Gastroesophageal sphincter (tissue), 4 donors: ENCODE measurements around the gene ARHGEF11. TPM values are rescaled to one million over a fixed set of nuclear protein-coding genes. Genes with fewer than 3 reads are reported as not detected.

Source experiments
- ATAC-seq: fragments of 150-250 bp; one replicate; pipeline ENCODE4 v1.9.1; 2016; ENCODE audit warnings: mild to moderate bottlenecking, moderate library complexity
- H3K27ac ChIP-seq, 4 donors: fragments of 200-600 bp; sonication (generic) in 3 of 4; 1 replicate in 3 of 4; 2 replicates in 1 of 4; pipeline ENCODE4 v1.5.1; 2016 to 2019
- H3K27me3 ChIP-seq: fragments of 200-600 bp; sonication (generic); one replicate; pipeline ENCODE4 v1.5.1; 2019
- H3K36me3 ChIP-seq, 2 donors: fragments of 200-600 bp; sonication (generic); one replicate each; pipeline ENCODE4 v1.5.1; 2019; ENCODE audit warnings: control low read depth in 1 of 2
- H3K4me1 ChIP-seq, 3 donors: fragments of 200-600 bp; sonication (generic); 1 replicate in 2 of 3; 2 replicates in 1 of 3; pipeline ENCODE4 v1.5.1; 2016 to 2019; ENCODE audit warnings: control low read depth in 2 of 3
- H3K4me3 ChIP-seq, 2 donors: fragments of 200-600 bp; sonication (generic); one replicate each; pipeline ENCODE4 v1.5.1; 2019; ENCODE audit warnings: mild to moderate bottlenecking in 1 of 2, moderate library complexity in 1 of 2
- H3K9me3 ChIP-seq, 3 donors: fragments of 200-600 bp; sonication (generic); one replicate each; pipeline ENCODE4 v1.5.1; 2017 to 2019; ENCODE audit warnings: control low read depth in 2 of 3
- EP300 ChIP-seq: sonication (generic); formaldehyde crosslinking; IDR thresholded peaks from one replicate; pipeline ENCODE4 v1.6.1; 2017; ENCODE audit warnings: antibody characterized with exemption, mild to moderate bottlenecking
- POLR2A ChIP-seq, 2 donors: fragments of 450-650 bp; IDR thresholded peaks; one replicate each; pipeline ENCODE4 v1.6.1; 2017; ENCODE audit warnings: antibody characterized with exemption in 2 of 2, mild to moderate bottlenecking in 2 of 2, moderate library complexity in 1 of 2
- POLR2AphosphoS5 ChIP-seq: sonication (generic); formaldehyde crosslinking; IDR thresholded peaks from one replicate; pipeline ENCODE4 v1.6.1; 2017; ENCODE audit warnings: antibody characterized with exemption
- WGBS, 2 donors: methylation state at CpG; one replicate each; pipeline ENCODE4 v1.1.5; 2018; ENCODE audit warnings: low coverage in 1 of 2; 5-methylcytosine and 5-hydroxymethylcytosine counted together
- total RNA-seq, 4 donors: library from RNA; depleted of rRNA; stranded (reverse); fragments of >200 nt; gene quantifications; one replicate each; pipeline ENCODE4 v1.1.0, GENCODE V29; 2016
- TF ChIP-seq, protein P1 (sequence below), 4 experiments: fragments of 200-600 bp in 2 of 4; fragments of 450-650 bp in 2 of 4; sonication (generic) in 1 of 4; IDR thresholded peaks; one replicate each; pipeline ENCODE4 v1.5.1; 2017 to 2019; ENCODE audit warnings: antibody characterized with exemption in 4 of 4, mild to moderate bottlenecking in 2 of 4, moderate library complexity in 2 of 4

The ARHGEF11 gene
- total RNA-seq, 4 donors from 2014 or later: 28.5 to 51.7 (median 37.3) TPM

DNA sequence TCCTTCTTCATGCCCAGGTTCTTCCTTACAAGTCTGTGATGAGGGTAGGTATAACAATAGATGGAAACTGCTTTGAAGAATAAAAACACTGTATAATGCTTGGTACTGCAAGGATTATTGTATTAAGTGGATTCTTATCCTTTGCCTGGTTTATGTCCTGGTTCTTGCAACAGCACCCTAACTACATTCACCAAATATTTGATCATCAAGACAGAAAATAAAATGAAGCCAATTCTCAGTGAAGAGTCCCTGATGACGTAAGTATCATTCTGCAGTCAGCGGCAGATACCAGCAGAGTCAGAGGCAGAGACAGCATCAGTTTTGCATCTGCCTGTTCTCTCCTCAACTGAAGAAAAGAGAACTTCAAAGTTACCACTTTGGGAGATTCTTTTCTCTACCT is 19.7 kb downstream of the ARHGEF11 start:
- TF ChIP-seq, protein P1, sequence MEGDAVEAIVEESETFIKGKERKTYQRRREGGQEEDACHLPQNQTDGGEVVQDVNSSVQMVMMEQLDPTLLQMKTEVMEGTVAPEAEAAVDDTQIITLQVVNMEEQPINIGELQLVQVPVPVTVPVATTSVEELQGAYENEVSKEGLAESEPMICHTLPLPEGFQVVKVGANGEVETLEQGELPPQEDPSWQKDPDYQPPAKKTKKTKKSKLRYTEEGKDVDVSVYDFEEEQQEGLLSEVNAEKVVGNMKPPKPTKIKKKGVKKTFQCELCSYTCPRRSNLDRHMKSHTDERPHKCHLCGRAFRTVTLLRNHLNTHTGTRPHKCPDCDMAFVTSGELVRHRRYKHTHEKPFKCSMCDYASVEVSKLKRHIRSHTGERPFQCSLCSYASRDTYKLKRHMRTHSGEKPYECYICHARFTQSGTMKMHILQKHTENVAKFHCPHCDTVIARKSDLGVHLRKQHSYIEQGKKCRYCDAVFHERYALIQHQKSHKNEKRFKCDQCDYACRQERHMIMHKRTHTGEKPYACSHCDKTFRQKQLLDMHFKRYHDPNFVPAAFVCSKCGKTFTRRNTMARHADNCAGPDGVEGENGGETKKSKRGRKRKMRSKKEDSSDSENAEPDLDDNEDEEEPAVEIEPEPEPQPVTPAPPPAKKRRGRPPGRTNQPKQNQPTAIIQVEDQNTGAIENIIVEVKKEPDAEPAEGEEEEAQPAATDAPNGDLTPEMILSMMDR (IDR thresholded peaks at IDR 0.05): no peak
- no peak for TF ChIP-seq EP300
- no peak for TF ChIP-seq POLR2A (IDR thresholded peaks at IDR 0.05)
- no peak for TF ChIP-seq POLR2AphosphoS5
- Histone ChIP-seq H3K27ac (peak overlapping the region in 2 of 4 donors; percentile 25 to 57), H3K9me3 (peaks cover 0 to 16% (median 0%) of the 10 kb centered on the region in 3 donors), H3K27me3 (no peaks in the 10 kb centered on the region), H3K36me3 (no peaks in the 10 kb centered on the region), H3K4me1 (peaks cover 6 to 24% (median 7%) of the 10 kb centered on the region in 3 donors), H3K4me3 (no peak overlapping the region)
- WGBS, 2 donors: 19 to 38% methylated on average over 2 of the region's 2 CpGs
- ATAC-seq: peak; percentile 86

DNA sequence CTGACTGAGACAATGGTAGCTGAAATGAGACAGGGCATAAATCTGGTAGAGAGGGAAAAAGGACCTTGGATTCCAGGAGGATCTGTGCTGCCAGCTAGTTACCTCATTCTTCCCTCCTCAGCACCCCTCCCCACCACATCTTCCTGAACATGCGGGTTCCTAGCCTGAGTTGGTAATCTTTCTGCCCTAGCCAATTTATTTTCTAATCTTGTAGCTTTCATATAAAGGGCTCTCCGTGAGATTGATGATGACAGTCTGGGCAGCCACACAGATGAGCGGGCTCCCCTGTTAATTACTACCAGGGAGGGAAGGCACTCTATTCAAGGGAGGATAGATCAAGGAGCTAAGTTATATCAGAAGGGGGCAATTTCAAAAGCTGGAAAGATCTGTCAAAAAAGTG is 20.2 kb downstream of the ARHGEF11 start:
- Histone ChIP-seq H3K9me3 (peaks cover 0 to 18% (median 0%) of the 10 kb centered on the region in 3 donors), H3K27me3 (no peaks in the 10 kb centered on the region), H3K4me1 (peaks cover 6 to 24% (median 7%) of the 10 kb centered on the region in 3 donors), H3K36me3 (no peaks in the 10 kb centered on the region), H3K27ac (peak overlapping the region in 2 of 4 donors; percentile 25 to 48), H3K4me3 (no peak overlapping the region)
- ATAC-seq: peak; percentile 25
- no peak for TF ChIP-seq POLR2A (IDR thresholded peaks at IDR 0.05)
- TF ChIP-seq, protein P1 (IDR thresholded peaks at IDR 0.05): no peak
- TF ChIP-seq EP300: no peak
- no peak for TF ChIP-seq POLR2AphosphoS5
- WGBS, 2 donors: 18% methylated on average over 3 of the region's 3 CpGs; no CpG with 5 or more reads in 1 of the 2 donors

DNA sequence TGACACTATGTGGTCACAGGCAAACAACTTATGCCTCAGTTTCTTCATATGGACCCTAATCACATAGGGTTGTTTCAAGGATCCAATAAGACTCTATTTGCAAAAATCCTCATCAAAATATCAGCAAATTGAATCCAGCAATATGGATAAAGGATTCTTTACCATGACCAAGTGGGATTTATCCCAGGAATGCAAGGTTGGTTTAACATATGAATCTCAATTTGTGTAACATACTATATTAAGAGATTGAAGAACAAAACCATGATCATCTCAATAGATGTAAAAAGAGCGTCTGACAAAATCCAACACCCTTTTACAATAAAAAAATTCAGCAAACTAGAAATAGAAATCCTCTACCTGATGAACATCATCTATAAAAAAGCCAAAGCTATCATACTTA is 23.9 kb downstream of the ARHGEF11 start:
- TF ChIP-seq POLR2AphosphoS5 (no peak), POLR2A (IDR thresholded peaks at IDR 0.05) (no peak), EP300 (no peak)
- TF ChIP-seq, protein P1 (IDR thresholded peaks at IDR 0.05): no peak
- Histone ChIP-seq H3K4me1 (peaks cover 6 to 18% (median 7%) of the 10 kb centered on the region in 3 donors), H3K9me3 (peaks cover 0 to 18% (median 0%) of the 10 kb centered on the region in 3 donors), H3K36me3 (no peaks in the 10 kb centered on the region), H3K27me3 (no peaks in the 10 kb centered on the region), H3K27ac (no peak overlapping the region), H3K4me3 (no peak overlapping the region)
- ATAC-seq: no peak
- WGBS, 2 donors: 100% methylated on average over 1 of the region's 1 CpG

DNA sequence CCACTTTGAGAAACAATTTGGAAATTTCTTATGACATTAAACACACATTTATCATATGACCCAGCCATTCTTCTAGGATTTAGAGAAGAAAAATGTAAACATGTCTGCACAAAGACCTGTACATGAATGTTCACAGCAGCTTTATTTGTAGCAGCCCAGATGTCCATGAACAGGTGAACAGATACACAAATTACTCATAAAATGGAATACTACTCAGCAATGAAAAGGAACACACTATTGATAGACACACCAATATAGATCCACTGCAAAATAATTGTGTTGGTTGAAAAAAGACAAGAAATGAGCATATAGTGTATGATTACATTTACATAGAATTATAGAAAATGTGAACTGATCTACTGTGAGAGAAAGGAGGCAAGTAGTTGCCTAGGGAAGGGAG is 26.1 kb downstream of the ARHGEF11 start:
- Histone ChIP-seq H3K4me3 (no peak overlapping the region), H3K27me3 (no peaks in the 10 kb centered on the region), H3K4me1 (no peaks in the 10 kb centered on the region), H3K9me3 (peaks cover 0 to 18% (median 0%) of the 10 kb centered on the region in 3 donors), H3K36me3 (no peaks in the 10 kb centered on the region), H3K27ac (no peak overlapping the region)
- no peak for ATAC-seq
- TF ChIP-seq, protein P1 (IDR thresholded peaks at IDR 0.05): no peak
- TF ChIP-seq EP300 (no peak), POLR2A (IDR thresholded peaks at IDR 0.05) (no peak), POLR2AphosphoS5 (no peak)

DNA sequence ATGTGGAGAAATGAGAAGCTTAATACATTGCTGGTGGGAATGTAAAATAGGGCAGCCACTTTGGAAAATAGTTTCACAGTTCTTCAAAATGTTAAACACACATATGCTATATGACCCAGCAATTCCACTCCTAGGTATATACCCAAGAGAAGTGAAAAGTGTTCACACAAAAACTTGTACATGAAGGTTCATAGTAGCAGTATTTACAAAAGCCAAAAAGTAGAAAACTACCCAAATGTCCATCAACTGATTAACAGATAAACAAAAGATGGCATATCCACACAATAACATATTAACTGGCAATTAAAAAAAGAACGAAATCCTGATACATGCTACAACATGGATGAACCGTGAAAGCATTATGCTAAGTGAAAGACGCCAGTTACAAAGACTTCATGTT is 33.7 kb downstream of the ARHGEF11 start:
- no peaks in the 10 kb centered on the region for H3K9me3 ChIP-seq
- ATAC-seq: no peak
- 93 to 100% methylated on average over 3 of the region's 3 CpGs for WGBS, 2 donors
- H3K4me1 ChIP-seq: peaks cover 0 to 20% (median 2%) of the 10 kb centered on the region in 3 donors
- no peak overlapping the region for H3K4me3 ChIP-seq
- no peaks in the 10 kb centered on the region for H3K36me3 ChIP-seq
- no peak overlapping the region for H3K27ac ChIP-seq
- TF ChIP-seq EP300 (no peak), POLR2AphosphoS5 (no peak), POLR2A (IDR thresholded peaks at IDR 0.05) (no peak)
- TF ChIP-seq, protein P1 (IDR thresholded peaks at IDR 0.05): no peak
- H3K27me3 ChIP-seq: no peaks in the 10 kb centered on the region
